ENCODE data around the gene GRXCR1. TPM values are rescaled to one million over a fixed set of nuclear protein-coding genes. Genes with fewer than 3 reads are reported as not detected.

Gene GRXCR1
- total and polyA plus RNA-seq, 2 donors (not counting 1 experiment from before 2014, with no cell fraction given), result not detected

- Histone ChIP-seq H3K9me3 (ENCODE audit: control insufficient read depth, insufficient read depth, low read depth, low read length) (no peaks in the 10 kb centered on the region), H4K20me1 (ENCODE audit: control insufficient read depth, extremely low read depth, insufficient read depth, low read length) (no peaks in the 10 kb centered on the region), H3K4me1 (ENCODE audit: control insufficient read depth, extremely low read depth, insufficient read depth, low read length) (no peaks in the 10 kb centered on the region), H3K9ac (ENCODE audit: insufficient read depth, low read length) (no peak overlapping the region), H2AFZ (ENCODE audit: low read length) (no peak overlapping the region), H3K4me3 (replicated peaks in 1 of 4; ENCODE audit: control extremely low read depth in 1 of 4, insufficient read depth in 1 of 4, low read depth in 3 of 4, low read length in 4 of 4) (no peak overlapping the region), H3K27me3 (ENCODE audit: control insufficient read depth, insufficient read depth, low read length) (no peaks in the 10 kb centered on the region), H3K27ac (ENCODE audit: insufficient read depth, low read length) (no peak overlapping the region), H3K79me2 (ENCODE audit: control insufficient read depth, insufficient read depth, low read length) (no peaks in the 10 kb centered on the region), H3K36me3 (ENCODE audit: control insufficient read depth, insufficient read depth, low read length) (no peaks in the 10 kb centered on the region), H3K4me2 (ENCODE audit: extremely low read depth, insufficient read depth, low read length) (no peak overlapping the region)
- TF ChIP-seq CTCF (conservative IDR thresholded peaks at IDR 0.05 in 1 of 2, IDR thresholded peaks at IDR 0.05 in 1 of 2; ENCODE audit: low read depth in 1 of 2, low read length in 2 of 2) (no peak), EZH2 (IDR thresholded peaks at IDR 0.05; ENCODE audit: low read length, missing control alignments) (no peak)
- DNase-seq (ENCODE audit: low read depth in 2 of 2), result no peak
These were observed 49.7 kb downstream of the GRXCR1 start for GRCh38 chr4:42942216-42942615.

GRCh38 chr4:42945874-42946273 lies 53.4 kb downstream of the GRXCR1 start:
- H3K27ac ChIP-seq (ENCODE audit: insufficient read depth, low read length), result no peak overlapping the region
- no peaks in the 10 kb centered on the region for H3K79me2 ChIP-seq (ENCODE audit: control insufficient read depth, insufficient read depth, low read length)
- H3K36me3 ChIP-seq (ENCODE audit: control insufficient read depth, insufficient read depth, low read length), result no peaks in the 10 kb centered on the region
- DNase-seq (ENCODE audit: low read depth in 2 of 2), result no peak
- TF ChIP-seq EZH2 (IDR thresholded peaks at IDR 0.05; ENCODE audit: low read length, missing control alignments) (no peak), CTCF (conservative IDR thresholded peaks at IDR 0.05 in 1 of 2, IDR thresholded peaks at IDR 0.05 in 1 of 2; ENCODE audit: low read depth in 1 of 2, low read length in 2 of 2) (no peak)
- no peaks in the 10 kb centered on the region for H3K27me3 ChIP-seq (ENCODE audit: control insufficient read depth, insufficient read depth, low read length)
- H3K9ac ChIP-seq (ENCODE audit: insufficient read depth, low read length), result no peak overlapping the region
- H3K4me1 ChIP-seq (ENCODE audit: control insufficient read depth, extremely low read depth, insufficient read depth, low read length), result no peaks in the 10 kb centered on the region
- no peaks in the 10 kb centered on the region for H3K9me3 ChIP-seq (ENCODE audit: control insufficient read depth, insufficient read depth, low read depth, low read length)
- H3K4me3 ChIP-seq (replicated peaks in 1 of 4; ENCODE audit: control extremely low read depth in 1 of 4, insufficient read depth in 1 of 4, low read depth in 3 of 4, low read length in 4 of 4), result no peak overlapping the region
- H4K20me1 ChIP-seq (ENCODE audit: control insufficient read depth, extremely low read depth, insufficient read depth, low read length), result no peaks in the 10 kb centered on the region
- no peak overlapping the region for H3K4me2 ChIP-seq (ENCODE audit: extremely low read depth, insufficient read depth, low read length)
- H2AFZ ChIP-seq (ENCODE audit: low read length), result no peak overlapping the region

- Histone ChIP-seq H3K9me3 (ENCODE audit: control insufficient read depth, insufficient read depth, low read depth, low read length) (no peaks in the 10 kb centered on the region), H3K9ac (ENCODE audit: insufficient read depth, low read length) (no peak overlapping the region), H3K36me3 (ENCODE audit: control insufficient read depth, insufficient read depth, low read length) (no peaks in the 10 kb centered on the region), H3K4me3 (replicated peaks in 1 of 4; ENCODE audit: control extremely low read depth in 1 of 4, insufficient read depth in 1 of 4, low read depth in 3 of 4, low read length in 4 of 4) (no peak overlapping the region), H3K4me1 (ENCODE audit: control insufficient read depth, extremely low read depth, insufficient read depth, low read length) (no peaks in the 10 kb centered on the region), H3K79me2 (ENCODE audit: control insufficient read depth, insufficient read depth, low read length) (no peaks in the 10 kb centered on the region), H3K27me3 (ENCODE audit: control insufficient read depth, insufficient read depth, low read length) (no peaks in the 10 kb centered on the region), H4K20me1 (ENCODE audit: control insufficient read depth, extremely low read depth, insufficient read depth, low read length) (no peaks in the 10 kb centered on the region), H3K4me2 (ENCODE audit: extremely low read depth, insufficient read depth, low read length) (no peak overlapping the region), H3K27ac (ENCODE audit: insufficient read depth, low read length) (no peak overlapping the region), H2AFZ (ENCODE audit: low read length) (no peak overlapping the region)
- TF ChIP-seq EZH2 (IDR thresholded peaks at IDR 0.05; ENCODE audit: low read length, missing control alignments) (no peak), CTCF (conservative IDR thresholded peaks at IDR 0.05 in 1 of 2, IDR thresholded peaks at IDR 0.05 in 1 of 2; ENCODE audit: low read depth in 1 of 2, low read length in 2 of 2) (no peak)
- no peak for DNase-seq (ENCODE audit: low read depth in 2 of 2)
These were observed 60.8 kb downstream of the GRXCR1 start for GRCh38 chr4:42953321-42953720.
